GM19467 (cell line): ENCODE results near the gene DCHS2.

Source experiments
- ATAC-seq: cut with Tn5 transposase; IDR thresholded peaks from one replicate; pipeline ENCODE4 v1.9.1; 2021; ENCODE audit warnings: mild to moderate bottlenecking, moderate library complexity; ENCODE audit not compliant: unreplicated experiment

Gene DCHS2, protein sequence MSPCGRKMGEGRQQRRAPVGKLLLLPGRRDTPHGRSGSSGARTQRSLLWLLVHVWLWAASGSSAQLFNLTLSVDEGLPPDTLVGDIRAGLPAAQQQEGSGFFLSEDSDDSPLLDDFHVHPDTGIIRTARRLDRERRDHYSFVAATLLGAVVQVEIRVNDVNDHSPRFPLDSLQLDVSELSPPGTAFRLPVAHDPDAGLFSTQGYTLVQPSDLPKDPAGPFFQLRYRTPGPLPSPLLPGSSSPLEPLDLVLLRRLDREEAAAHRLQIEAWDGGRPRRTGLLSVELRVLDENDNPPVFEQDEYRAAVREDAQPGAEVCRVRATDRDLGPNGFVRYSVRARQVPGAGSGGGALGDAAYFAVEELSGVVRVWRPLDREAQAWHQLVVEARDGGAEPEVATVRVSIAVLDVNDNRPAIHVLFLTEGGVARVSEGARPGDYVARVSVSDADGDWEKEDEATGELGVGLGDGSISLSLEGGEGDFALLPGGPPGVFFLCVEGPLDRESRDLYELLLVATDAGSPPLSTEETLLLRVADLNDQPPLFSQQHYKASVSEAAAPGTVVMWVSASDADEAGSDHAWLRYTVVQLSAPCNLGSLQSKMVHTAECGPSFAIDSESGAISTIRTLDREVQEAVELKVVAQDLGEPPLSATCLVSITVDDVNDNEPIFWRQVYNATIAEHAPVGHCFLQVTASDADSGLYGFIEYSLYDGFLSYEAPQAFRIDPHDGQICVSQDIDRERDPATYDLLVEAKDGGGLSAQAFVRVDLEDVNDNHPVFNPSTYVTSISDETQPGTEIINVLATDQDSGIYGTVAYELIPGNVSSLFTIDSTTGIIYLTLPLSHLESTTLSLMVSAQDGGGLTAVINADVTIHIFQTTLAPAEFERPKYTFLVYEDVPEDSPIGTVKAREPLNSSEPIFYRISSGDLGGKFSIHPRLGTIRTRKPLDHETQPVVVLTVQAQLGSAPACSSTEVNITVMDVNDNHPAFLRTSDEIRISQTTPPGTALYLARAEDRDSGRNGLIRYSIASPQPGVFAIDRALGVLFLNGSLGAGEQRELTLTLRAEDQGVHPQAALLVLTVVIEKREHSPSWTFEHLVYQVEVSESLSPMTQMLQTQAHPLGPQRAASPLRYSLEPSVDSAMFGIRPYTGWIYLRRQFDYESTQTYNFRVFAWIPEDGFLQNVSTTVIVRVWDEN (N-terminal part only)

DNA sequence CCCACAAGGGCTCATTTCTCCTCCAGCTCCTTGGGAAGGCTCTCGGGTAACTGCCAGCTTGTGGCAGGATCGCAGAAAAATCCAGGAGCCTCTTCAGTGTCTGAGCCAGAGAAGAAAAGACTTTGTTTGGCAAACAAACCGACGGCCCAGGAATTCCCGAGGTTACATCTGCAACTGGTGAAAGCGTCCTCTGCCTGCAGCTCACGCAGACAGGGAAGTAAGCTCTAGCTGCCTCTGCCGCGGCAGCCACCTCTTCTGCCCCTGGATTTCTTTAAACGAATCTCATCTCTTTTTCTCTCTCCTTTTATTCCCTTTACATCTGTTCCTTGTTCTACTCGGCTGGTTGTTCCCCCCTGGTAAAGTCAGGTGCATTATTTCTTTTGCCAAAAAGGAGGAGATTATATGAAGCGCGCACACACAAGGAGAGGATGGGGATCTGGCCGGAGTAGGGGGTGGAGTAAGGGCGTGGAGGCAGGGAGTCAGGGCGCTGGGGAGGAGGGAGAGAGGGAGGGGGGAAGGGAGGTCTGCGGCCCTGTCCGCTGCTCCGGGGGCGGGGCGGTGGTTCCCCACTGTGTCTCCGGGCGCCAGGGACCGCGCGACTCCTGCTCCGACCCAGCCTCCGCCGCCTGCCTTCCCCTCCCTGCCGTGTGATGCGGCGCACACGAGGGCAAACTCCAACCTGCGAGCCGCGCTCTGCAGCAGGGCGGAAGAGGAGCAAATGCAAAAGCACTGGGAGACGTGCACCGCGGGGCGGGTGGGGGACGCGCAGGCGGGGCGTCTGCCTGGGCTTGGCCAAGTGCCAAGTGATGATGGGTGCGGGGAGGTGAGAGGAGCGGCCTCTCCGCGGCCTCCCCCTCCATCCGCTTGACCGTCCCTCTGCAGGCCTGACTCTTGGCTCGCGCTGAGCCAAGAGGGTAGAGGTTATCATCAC is at the start of gene DCHS2:
TSS of gene DCHS2 (minus strand) at position 459 of the 931 bp plus-strand sequence. CDS start at position 15, 444 bp downstream.
- peak; percentile 42 for ATAC-seq

GRCh38 chr4:154534296-154534695 is 42.7 kb upstream of the DCHS2 start:
- ATAC-seq, result no peak

DNA sequence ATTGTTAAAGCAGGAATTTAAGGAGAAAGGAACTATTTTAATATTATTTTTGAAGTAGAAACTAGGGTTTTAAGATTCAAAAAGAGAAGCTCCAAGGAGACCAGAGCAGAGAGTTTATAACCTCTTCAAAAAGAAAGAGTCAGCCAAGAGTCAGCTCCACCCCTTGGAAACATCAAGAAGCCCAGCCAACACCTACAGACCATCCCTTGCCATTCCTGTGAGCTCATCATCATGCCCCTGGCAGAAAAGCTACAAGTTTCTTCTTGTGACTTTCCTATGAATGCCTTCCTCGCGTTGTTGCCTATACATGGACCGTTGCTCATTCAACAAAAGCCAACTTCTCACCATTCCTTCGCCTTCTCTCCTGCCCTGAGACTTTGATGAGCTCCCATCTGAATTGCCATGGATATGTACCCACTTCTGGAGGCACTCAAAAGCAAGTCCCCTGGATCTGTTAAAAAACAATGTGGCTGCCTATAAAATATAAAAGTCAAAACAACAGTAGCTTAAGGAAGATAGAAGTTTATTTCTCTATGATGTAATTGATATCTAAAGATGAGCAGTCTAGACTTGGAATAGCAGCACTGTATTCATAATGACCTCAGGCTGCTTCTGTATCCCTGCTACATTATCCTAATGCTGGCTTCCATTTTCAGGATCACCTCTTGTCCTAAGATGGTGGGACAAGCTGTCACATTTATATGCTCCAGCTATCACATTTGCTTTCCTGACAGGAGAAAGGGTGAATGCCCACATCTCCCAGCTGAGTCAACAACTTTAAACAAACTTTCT is 38.3 kb upstream of the DCHS2 start:
- no peak for ATAC-seq

GRCh38 chr4:154528869-154529268 is 37.3 kb upstream of the DCHS2 start:
- no peak for ATAC-seq

- ATAC-seq, result no peak
Measured at GRCh38 chr4:154527308-154527707, 35.7 kb upstream of the DCHS2 start.

- no peak for ATAC-seq
Measured at GRCh38 chr4:154526151-154526550, 34.6 kb upstream of the DCHS2 start.

DNA sequence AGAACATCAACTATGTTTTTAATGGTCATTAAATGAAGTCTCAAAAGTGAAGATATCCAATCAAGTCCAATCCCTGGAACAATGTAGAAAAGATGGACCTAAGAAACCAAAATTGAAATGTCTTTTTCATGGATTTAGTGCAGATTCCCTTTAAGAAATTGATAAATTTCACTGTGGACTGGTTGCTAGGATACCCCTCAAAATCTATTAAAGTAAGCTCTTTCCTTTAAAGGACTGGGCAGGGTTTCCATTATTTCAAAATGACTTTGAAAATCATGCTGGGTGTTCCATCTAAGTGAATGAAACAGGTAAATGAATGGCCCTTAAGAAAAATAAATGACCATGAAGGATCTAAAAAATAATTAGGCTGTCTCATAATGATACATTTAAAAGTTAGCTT is 30.0 kb upstream of the DCHS2 start:
- no peak for ATAC-seq

DNA sequence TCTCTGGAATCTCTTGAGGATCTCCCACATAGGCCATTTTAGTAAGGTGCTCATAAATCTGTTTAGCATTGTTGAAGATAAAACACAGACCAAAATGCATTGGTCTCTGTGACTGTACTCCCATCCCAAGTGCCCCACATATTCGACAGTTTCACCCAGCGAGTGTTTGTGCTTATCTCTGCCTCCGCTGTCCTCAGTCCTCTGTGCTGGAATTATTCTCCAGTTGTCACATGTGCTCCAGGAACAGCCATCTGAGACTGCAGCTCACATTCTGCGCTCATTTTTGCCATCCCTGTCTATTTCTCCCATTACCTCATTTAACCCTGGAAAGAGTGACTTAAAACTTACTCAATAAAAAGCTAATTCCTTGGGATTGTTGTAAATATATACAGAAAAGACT is 27.6 kb upstream of the DCHS2 start:
- no peak for ATAC-seq

GRCh38 chr4:154517591-154517990 is 26.0 kb upstream of the DCHS2 start:
- ATAC-seq, result no peak

DNA sequence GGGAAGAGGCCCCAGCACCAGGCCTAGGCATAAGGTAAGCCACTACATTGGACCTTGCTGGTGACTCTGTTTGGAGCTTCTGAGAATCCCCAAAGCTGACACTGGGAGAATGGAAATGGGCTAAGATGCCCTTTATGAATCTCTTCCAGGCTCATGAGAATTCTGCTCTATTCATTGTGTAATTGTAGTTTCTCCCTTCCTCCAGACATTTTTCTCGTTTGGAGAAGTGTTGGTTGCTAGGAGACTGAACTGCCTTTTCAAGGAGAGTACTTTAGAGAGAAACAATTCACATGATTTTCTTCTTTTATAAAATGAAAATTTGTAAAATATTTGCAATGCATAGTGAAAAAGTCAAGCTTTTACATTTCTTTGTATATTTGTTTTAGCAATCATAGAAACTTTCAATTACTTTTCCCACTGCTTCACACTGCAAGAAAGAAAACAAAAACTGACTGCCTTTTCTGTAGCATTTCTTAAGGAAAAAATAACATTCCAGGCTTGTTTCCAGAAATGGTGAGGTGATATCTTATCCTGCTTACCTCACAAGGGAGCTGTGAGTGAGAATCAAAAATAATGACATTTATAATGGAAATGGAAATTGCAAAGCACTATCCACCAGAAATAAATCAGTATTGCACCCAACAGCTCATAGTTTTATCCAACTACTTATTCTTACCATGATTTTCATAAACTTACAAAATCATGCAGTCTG is 24.9 kb upstream of the DCHS2 start:
- ATAC-seq, result no peak

DNA sequence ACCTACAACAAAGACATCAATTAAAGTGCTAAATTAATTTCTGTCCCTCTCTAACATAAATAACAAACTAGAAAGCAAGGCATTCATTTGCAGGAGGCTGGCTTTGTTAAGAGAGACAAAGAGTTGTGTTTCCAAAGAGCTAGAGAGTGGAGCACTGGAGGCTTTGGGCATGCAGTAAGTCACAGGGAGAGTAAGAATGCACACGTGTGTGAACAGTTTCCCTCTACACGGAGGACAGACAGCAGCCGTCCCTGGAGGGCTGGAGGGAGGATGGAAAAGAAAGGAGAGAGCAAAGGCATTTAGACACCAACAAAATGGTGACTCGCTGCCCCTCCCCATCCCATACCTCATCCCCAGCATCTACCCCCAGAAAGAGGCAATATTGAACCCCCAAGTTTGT is 20.4 kb upstream of the DCHS2 start:
- ATAC-seq, result no peak

DNA sequence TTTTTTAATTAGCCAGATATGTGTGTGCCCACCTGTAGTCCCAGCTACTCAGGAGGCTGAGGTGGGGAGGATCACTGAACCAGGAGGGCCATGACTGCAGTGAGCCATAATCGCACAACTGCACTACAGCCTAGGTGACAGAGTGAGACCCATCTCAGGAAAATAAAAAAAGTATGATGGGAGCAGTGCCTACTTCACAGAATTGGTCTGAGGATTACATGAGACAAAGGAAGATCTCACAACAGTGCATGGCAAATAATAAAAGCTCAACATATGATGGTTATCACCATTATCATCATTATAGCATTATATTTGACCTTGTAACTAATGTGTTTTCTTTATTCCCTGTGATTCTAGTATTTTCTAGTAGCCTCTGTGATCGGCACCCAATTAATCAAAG is 19.9 kb upstream of the DCHS2 start:
- no peak for ATAC-seq

DNA sequence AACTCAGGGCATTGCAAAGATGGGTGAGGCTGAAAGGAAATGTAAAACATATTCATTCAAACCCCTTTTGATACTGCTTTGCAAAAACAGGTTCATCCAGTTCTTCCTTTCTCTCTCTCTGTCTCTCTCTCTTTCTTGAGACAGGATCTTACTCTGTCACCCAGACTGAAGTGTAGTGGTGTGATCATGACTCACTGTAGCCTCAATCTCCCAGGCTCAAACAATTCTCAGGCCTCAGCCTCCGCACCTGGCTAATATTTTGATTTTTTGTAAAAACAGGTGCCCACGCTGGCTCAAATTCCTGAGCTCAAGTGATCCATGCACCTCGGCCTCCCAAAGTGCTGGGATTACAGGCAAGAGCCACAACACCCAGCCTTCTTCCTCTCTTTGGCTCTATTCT is 15.6 kb upstream of the DCHS2 start:
- ATAC-seq, result no peak

- no peak for ATAC-seq
Measured at GRCh38 chr4:154506253-154506652, 14.7 kb upstream of the DCHS2 start.

- no peak for ATAC-seq
Measured at GRCh38 chr4:154503598-154503997, 12.0 kb upstream of the DCHS2 start.

GRCh38 chr4:154502111-154502510 is 10.5 kb upstream of the DCHS2 start:
- no peak for ATAC-seq

GRCh38 chr4:154497889-154498288 is 6.3 kb upstream of the DCHS2 start:
- ATAC-seq, result no peak

DNA sequence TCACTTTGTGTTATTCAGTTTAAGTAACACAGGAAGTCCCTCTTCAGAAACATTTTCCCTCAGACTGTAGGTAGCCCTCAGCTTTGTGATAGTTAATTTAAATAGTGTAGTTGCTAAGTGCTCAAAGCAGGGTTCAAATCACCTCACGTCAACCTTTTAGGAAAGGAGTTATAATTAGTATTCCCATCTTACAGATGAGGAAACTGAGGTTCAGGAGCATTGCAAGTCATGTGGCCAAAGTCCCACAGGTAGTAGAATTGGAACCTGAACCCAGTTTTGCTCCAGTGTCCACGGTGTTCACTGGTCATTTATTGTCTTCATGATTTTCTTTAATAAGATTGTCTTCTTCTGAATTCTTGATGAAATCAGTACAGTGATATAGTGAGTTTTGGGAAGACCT is 4.3 kb upstream of the DCHS2 start:
- ATAC-seq, result no peak

DNA sequence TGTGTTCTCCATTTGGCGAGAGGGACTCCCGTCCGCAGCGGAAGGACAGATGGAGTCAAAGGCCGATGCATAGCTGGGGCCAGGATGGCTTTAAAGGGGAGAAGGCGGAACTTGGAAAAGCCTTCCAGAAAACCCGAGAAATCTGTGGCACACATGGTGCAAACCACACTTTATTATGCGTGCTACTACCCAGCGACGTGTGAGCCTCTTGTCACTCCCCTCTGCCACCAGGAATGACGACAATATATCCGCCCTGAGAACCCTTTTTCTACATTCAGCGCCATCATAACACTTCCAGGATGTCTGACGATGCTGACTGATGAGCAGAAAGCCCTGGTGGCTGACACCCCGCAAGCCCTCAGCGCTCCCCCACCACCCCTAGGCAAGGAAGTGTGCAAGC is 689 bp upstream of the DCHS2 start:
- no peak for ATAC-seq
